Esophagus (tissue), 2 donors: Measurements from ENCODE around the gene CFAP65. TPM values are rescaled to one million over a fixed set of nuclear protein-coding genes. Genes with fewer than 3 reads are reported as not detected.
A peak's percentile ranks its signal among the peaks of the same experiment; 100 is the strongest.

ENCODE experiments used
- H3K27ac ChIP-seq, 2 donors: one replicate each; pipeline ENCODE4 v1.5.1; 2013; ENCODE audit warnings: low read depth in 2 of 2, mild to moderate bottlenecking in 2 of 2, inconsistent platforms in 1 of 2, low read length in 1 of 2, moderate library complexity in 1 of 2
- H3K27me3 ChIP-seq, 2 donors: one replicate each; pipeline ENCODE4 v1.6.1; 2013; ENCODE audit warnings: low read length in 2 of 2, control low read depth in 1 of 2, mild to moderate bottlenecking in 1 of 2; ENCODE audit not compliant: insufficient read depth in 2 of 2, control insufficient read depth in 1 of 2
- H3K36me3 ChIP-seq, 2 donors: one replicate each; pipeline ENCODE4 v1.6.1; 2013; ENCODE audit warnings: low read length in 1 of 2; ENCODE audit not compliant: control insufficient read depth in 2 of 2, insufficient read depth in 2 of 2
- H3K4me1 ChIP-seq, 2 donors: one replicate each; pipeline ENCODE4 v1.6.1; 2013; ENCODE audit warnings: low read length in 1 of 2; ENCODE audit not compliant: control insufficient read depth in 2 of 2, insufficient read depth in 2 of 2
- H3K4me3 ChIP-seq, 2 donors: one replicate each; pipeline ENCODE4 v1.5.1; 2013; ENCODE audit warnings: low read length in 2 of 2, mild to moderate bottlenecking in 2 of 2, low read depth in 1 of 2, moderate library complexity in 1 of 2
- H3K9me3 ChIP-seq, 2 donors: one replicate each; pipeline ENCODE4 v1.6.1; 2013; ENCODE audit warnings: mild to moderate bottlenecking in 2 of 2, low read depth in 1 of 2, low read length in 1 of 2, moderate library complexity in 1 of 2; ENCODE audit not compliant: control insufficient read depth in 2 of 2, insufficient read depth in 1 of 2
- WGBS, 2 donors: extraction: QIAGEN DNeasy Blood & Tissue Kit; methylation state at CpG; one replicate each; pipeline ENCODE4 v1.1.7; 2013; 5-methylcytosine and 5-hydroxymethylcytosine counted together
- polyA plus RNA-seq, 2 donors: library from polyadenylated mRNA; stranded (reverse); fragments of 200-250 nt; gene quantifications; one replicate each; pipeline ENCODE4 v1.2.3, GENCODE V29; 2013
- donor health status: healthy with polysubstance abuse.
- donor health status: Bipolar disorder and iron deficiency.

CFAP65 gene
- polyA plus RNA-seq, 2 donors = 0.01 TPM; not detected in 1

GRCh38 chr2:218962859-218963492, 78.3 kb downstream of the CFAP65 start:
- Histone ChIP-seq H3K4me3 (no peak overlapping the region), H3K9me3 (peaks cover 0 to 5% of the 10 kb centered on the region in 2 donors), H3K27me3 (peaks cover 10 to 34% of the 10 kb centered on the region in 2 donors), H3K4me1 (peaks cover 6 to 21% of the 10 kb centered on the region in 2 donors), H3K36me3 (no peaks in the 10 kb centered on the region), H3K27ac (no peak overlapping the region)
- WGBS, 2 donors = 3 to 5% methylated on average over 42 of the region's 42 CpGs

- H3K27ac ChIP-seq = no peak overlapping the region
- H3K4me1 ChIP-seq = peaks cover 6 to 21% of the 10 kb centered on the region in 2 donors
- peaks cover 10 to 34% of the 10 kb centered on the region in 2 donors for H3K27me3 ChIP-seq
- no peak overlapping the region for H3K4me3 ChIP-seq
- H3K9me3 ChIP-seq = peaks cover 0 to 5% of the 10 kb centered on the region in 2 donors
- WGBS, 2 donors = 13 to 15% methylated on average over 34 of the region's 34 CpGs
- H3K36me3 ChIP-seq = no peaks in the 10 kb centered on the region
These were observed 79.4 kb downstream of the CFAP65 start for GRCh38 chr2:218961651-218962570.

GRCh38 chr2:218961229-218961628, 80.1 kb downstream of the CFAP65 start:
- Histone ChIP-seq H3K4me3 (no peak overlapping the region), H3K4me1 (peaks cover 6 to 21% of the 10 kb centered on the region in 2 donors)
- 7 to 8% methylated on average over 4 of the region's 4 CpGs for WGBS, 2 donors

GRCh38 chr2:218960309-218961165, 80.8 kb downstream of the CFAP65 start:
- Histone ChIP-seq H3K4me3 (peak overlapping the region in 1 of 2 donors; percentile 47), H3K27ac (no peak overlapping the region), H3K9me3 (peaks cover 0 to 5% of the 10 kb centered on the region in 2 donors), H3K27me3 (peaks cover 10 to 34% of the 10 kb centered on the region in 2 donors), H3K36me3 (no peaks in the 10 kb centered on the region), H3K4me1 (peaks cover 6 to 21% of the 10 kb centered on the region in 2 donors)
- 2 to 3% methylated on average over 77 to 87 of the region's 87 CpGs for WGBS, 2 donors

More at GRCh38 chr2:218961229-218961628, 80.1 kb downstream of the CFAP65 start:
- H3K27me3 ChIP-seq = peaks cover 10 to 34% of the 10 kb centered on the region in 2 donors
- H3K27ac ChIP-seq = no peak overlapping the region
- no peaks in the 10 kb centered on the region for H3K36me3 ChIP-seq
- H3K9me3 ChIP-seq = peaks cover 0 to 5% of the 10 kb centered on the region in 2 donors

- 1 to 2% methylated on average over 52 to 67 of the region's 67 CpGs for WGBS, 2 donors
- Histone ChIP-seq H3K27me3 (peaks cover 10 to 34% of the 10 kb centered on the region in 2 donors), H3K4me1 (peaks cover 6 to 21% of the 10 kb centered on the region in 2 donors), H3K9me3 (peaks cover 0 to 5% of the 10 kb centered on the region in 2 donors), H3K36me3 (no peaks in the 10 kb centered on the region), H3K4me3 (peak overlapping the region; percentile 16 to 47), H3K27ac (no peak overlapping the region)
These were observed 81.5 kb downstream of the CFAP65 start for GRCh38 chr2:218959761-218960308.

- peaks cover 0 to 5% of the 10 kb centered on the region in 2 donors for H3K9me3 ChIP-seq
- peaks cover 10 to 34% of the 10 kb centered on the region in 2 donors for H3K27me3 ChIP-seq
- WGBS, 2 donors = 4% methylated on average over 27 to 37 of the region's 37 CpGs
- peak within 1 kb of the TSS; percentile 16 to 47 for H3K4me3 ChIP-seq
- peaks cover 6 to 21% of the 10 kb centered on the region in 2 donors for H3K4me1 ChIP-seq
- H3K36me3 ChIP-seq = no peaks in the 10 kb centered on the region
- H3K27ac ChIP-seq = no peak within 1 kb of the TSS
These were observed 82.1 kb downstream of the CFAP65 start, which contains the start of gene CDK5R2 for GRCh38 chr2:218959141-218959731. CDK5R2 (plus strand) TSS chr2:218959666; CDS start chr2:218959821, 155 bp downstream.

GRCh38 chr2:218958276-218958675, 83.0 kb downstream of the CFAP65 start:
- H3K27me3 ChIP-seq = peaks cover 4 to 26% of the 10 kb centered on the region in 2 donors

GRCh38 chr2:218957671-218958070, 83.6 kb downstream of the CFAP65 start:
- Histone ChIP-seq H3K27ac (no peak overlapping the region), H3K4me3 (no peak overlapping the region), H3K9me3 (peaks cover 0 to 5% of the 10 kb centered on the region in 2 donors), H3K36me3 (no peaks in the 10 kb centered on the region), H3K4me1 (peaks cover 6 to 15% of the 10 kb centered on the region in 2 donors), H3K27me3 (peaks cover 4 to 23% of the 10 kb centered on the region in 2 donors)
- 74 to 81% methylated on average over 4 of the region's 4 CpGs for WGBS, 2 donors

More at GRCh38 chr2:218958276-218958675, 83.0 kb downstream of the CFAP65 start:
- 88% methylated on average over 1 of the region's 1 CpG for WGBS, 2 donors
- H3K36me3 ChIP-seq = no peaks in the 10 kb centered on the region
- H3K4me3 ChIP-seq = no peak overlapping the region
- H3K9me3 ChIP-seq = peaks cover 0 to 5% of the 10 kb centered on the region in 2 donors
- peaks cover 6 to 21% of the 10 kb centered on the region in 2 donors for H3K4me1 ChIP-seq
- no peak overlapping the region for H3K27ac ChIP-seq
